22Rv1 (cell line): ENCODE measurements around the gene ATAD1.

Experiments used
- ZFX ChIP-seq: fragments of 450-650 bp; IDR thresholded peaks from 2 replicates; pipeline ENCODE4 v1.6.1; 2017; ENCODE audit warnings: antibody characterized with exemption, borderline replicate concordance
- TF ChIP-seq, protein P1 (sequence below): fragments of 450-650 bp; IDR thresholded peaks from 2 replicates; pipeline ENCODE4 v1.5.1; 2017; ENCODE audit warnings: mild to moderate bottlenecking

GRCh38 chr10:87746911-87747310 is 71.1 kb downstream of the ATAD1 start:
- TF ChIP-seq, protein P1, sequence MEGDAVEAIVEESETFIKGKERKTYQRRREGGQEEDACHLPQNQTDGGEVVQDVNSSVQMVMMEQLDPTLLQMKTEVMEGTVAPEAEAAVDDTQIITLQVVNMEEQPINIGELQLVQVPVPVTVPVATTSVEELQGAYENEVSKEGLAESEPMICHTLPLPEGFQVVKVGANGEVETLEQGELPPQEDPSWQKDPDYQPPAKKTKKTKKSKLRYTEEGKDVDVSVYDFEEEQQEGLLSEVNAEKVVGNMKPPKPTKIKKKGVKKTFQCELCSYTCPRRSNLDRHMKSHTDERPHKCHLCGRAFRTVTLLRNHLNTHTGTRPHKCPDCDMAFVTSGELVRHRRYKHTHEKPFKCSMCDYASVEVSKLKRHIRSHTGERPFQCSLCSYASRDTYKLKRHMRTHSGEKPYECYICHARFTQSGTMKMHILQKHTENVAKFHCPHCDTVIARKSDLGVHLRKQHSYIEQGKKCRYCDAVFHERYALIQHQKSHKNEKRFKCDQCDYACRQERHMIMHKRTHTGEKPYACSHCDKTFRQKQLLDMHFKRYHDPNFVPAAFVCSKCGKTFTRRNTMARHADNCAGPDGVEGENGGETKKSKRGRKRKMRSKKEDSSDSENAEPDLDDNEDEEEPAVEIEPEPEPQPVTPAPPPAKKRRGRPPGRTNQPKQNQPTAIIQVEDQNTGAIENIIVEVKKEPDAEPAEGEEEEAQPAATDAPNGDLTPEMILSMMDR, result no peak
- no peak for TF ChIP-seq ZFX
